ENCODE results near the gene XPNPEP1.

GRCh38 chr10:109851616-109852474, 71.5 kb downstream of the XPNPEP1 start:
- TF ChIP-seq CTCF (IDR thresholded peaks at IDR 0.05; ENCODE audit: low read depth, low read length, poor library complexity, severe bottlenecking) (no peak), EZH2phosphoT487 (IDR thresholded peaks at IDR 0.05; ENCODE audit: borderline replicate concordance, low read length) (no peak)

All from DOHH2 (cell line).